WTC11 (cell line): ENCODE data around the gene LAMA5. TPM values are rescaled to one million over a fixed set of nuclear protein-coding genes. Genes with fewer than 3 reads are reported as not detected.

Source experiments
- ATAC-seq: fragments of 200-7000 bp; cut with Tn5 transposase; 2 replicates; pipeline ENCODE4 v1.10.0; 2021; ENCODE audit warnings: mild to moderate bottlenecking, moderate library complexity
- CTCF ChIA-PET: fragments of 300-600 bp; sonication (Branson Sonifier 250); formaldehyde crosslinking; loops from one replicate; lab custom pipeline; 2021; ENCODE audit warnings: antibody characterized with exemption; lab: Charles Lee
- POLR2A ChIA-PET: fragments of 350-600 bp; sonication (Branson Sonifier 250); formaldehyde crosslinking; loops from one replicate; lab custom pipeline; 2021; ENCODE audit warnings: antibody characterized with exemption; lab: Charles Lee
- DNase-seq: peaks from one replicate; pipeline ENCODE4 v3.0.0; 2021; ENCODE audit warnings: low spot score
- H3K27ac Mint-ChIP-seq: 2 replicates; pipeline ENCODE4 v1.8.0; 2021; ENCODE audit warnings: mixed read lengths
- H3K27me3 Mint-ChIP-seq: 2 replicates; pipeline ENCODE4 v1.8.0; 2021; ENCODE audit warnings: low read depth, mild to moderate bottlenecking, moderate library complexity, mixed read lengths
- H3K36me3 Mint-ChIP-seq: 2 replicates; pipeline ENCODE4 v1.8.0; 2021; ENCODE audit warnings: mixed read lengths
- H3K4me1 Mint-ChIP-seq: 2 replicates; pipeline ENCODE4 v1.8.0; 2022; ENCODE audit warnings: mixed read lengths
- H3K4me3 Mint-ChIP-seq: 2 replicates; pipeline ENCODE4 v1.8.0; 2021; ENCODE audit warnings: mild to moderate bottlenecking, moderate library complexity, mixed read lengths
- H3K9me3 Mint-ChIP-seq: 2 replicates; pipeline ENCODE4 v1.8.0; 2021; ENCODE audit warnings: mixed read lengths
- CBFB ChIP-seq: sonication (generic); formaldehyde crosslinking; IDR thresholded peaks from 2 replicates; pipeline ENCODE4 v1.8.1; 2022; ENCODE audit warnings: mild to moderate bottlenecking, low read depth, missing genetic modification reagents
- CDX4 ChIP-seq: fragments of 250-450 bp; sonication (Bioruptor Pico); IDR thresholded peaks from 2 replicates; pipeline ENCODE4 v1.9.0; 2021; ENCODE audit warnings: moderate library complexity, mild to moderate bottlenecking, inconsistent platforms, borderline replicate concordance
- ELF4 ChIP-seq: sonication (generic); formaldehyde crosslinking; IDR thresholded peaks from 2 replicates; pipeline ENCODE4 v1.8.1; 2022; ENCODE audit warnings: low read depth, mild to moderate bottlenecking, moderate library complexity, missing genetic modification reagents
- FOXP1 ChIP-seq: sonication (generic); formaldehyde crosslinking; IDR thresholded peaks from 2 replicates; pipeline ENCODE4 v1.8.0; 2022; ENCODE audit warnings: missing genetic modification reagents, mild to moderate bottlenecking, moderate library complexity, borderline replicate concordance
- HMGA2 ChIP-seq: fragments of 250-450 bp; sonication (Bioruptor Pico); IDR thresholded peaks from 2 replicates; pipeline ENCODE4 v1.4.0; 2021; ENCODE audit warnings: mild to moderate bottlenecking, moderate library complexity
- JUN ChIP-seq: sonication (generic); formaldehyde crosslinking; IDR thresholded peaks from 2 replicates; pipeline ENCODE4 v1.8.0; 2023; ENCODE audit warnings: mild to moderate bottlenecking, missing genetic modification reagents
- PREB ChIP-seq: sonication (generic); formaldehyde crosslinking; IDR thresholded peaks from 2 replicates; pipeline ENCODE4 v1.8.1; 2022; ENCODE audit warnings: mild to moderate bottlenecking, missing genetic modification reagents, moderate library complexity, borderline replicate concordance
- STAT6 ChIP-seq: sonication (generic); formaldehyde crosslinking; conservative IDR thresholded peaks from 2 replicates; pipeline ENCODE4 v1.8.1; 2023; ENCODE audit warnings: mild to moderate bottlenecking, low read depth, missing genetic modification reagents, moderate library complexity
- TCF7 ChIP-seq: sonication (generic); formaldehyde crosslinking; IDR thresholded peaks from 2 replicates; pipeline ENCODE4 v1.8.0; 2022; ENCODE audit warnings: mild to moderate bottlenecking, low read depth, missing genetic modification reagents, moderate library complexity
- ZNF138 ChIP-seq: sonication (generic); formaldehyde crosslinking; conservative IDR thresholded peaks from 2 replicates; pipeline ENCODE4 v1.8.1; 2022; ENCODE audit warnings: mild to moderate bottlenecking, moderate library complexity, missing genetic modification reagents
- ZNF416 ChIP-seq: fragments of 250-450 bp; sonication (Bioruptor Pico); IDR thresholded peaks from 2 replicates; pipeline ENCODE4 v1.9.0; 2021; ENCODE audit warnings: mild to moderate bottlenecking, inconsistent platforms
- ZNF512 ChIP-seq: sonication (generic); formaldehyde crosslinking; IDR thresholded peaks from 2 replicates; pipeline ENCODE4 v1.8.1; 2022; ENCODE audit warnings: missing genetic modification reagents, borderline replicate concordance
- ZSCAN18 ChIP-seq: fragments of 250-450 bp; sonication (Bioruptor Pico); IDR thresholded peaks from 2 replicates; pipeline ENCODE4 v2.1.2; 2022; ENCODE audit warnings: mild to moderate bottlenecking, moderate library complexity
- total RNA-seq: library from RNA; stranded (reverse); gene quantifications from 3 replicates; pipeline ENCODE4 v1.2.3, GENCODE V29; 2021

The LAMA5 gene
- total RNA-seq, 1 experiment from 2014 or later = 329 TPM

GRCh38 chr20:62332421-62332820 lies 34.7 kb downstream of the LAMA5 start (continued):
- TF ChIP-seq JUN (no peak), ELF4 (CRISPR knock-in tag) (no peak), CDX4 (CRISPR knock-in tag) (no peak), CBFB (no peak), TCF7 (no peak)
- TF ChIP-seq, all 79 proteins: peak for 0

GRCh38 chr20:62331347-62331746 lies 35.8 kb downstream of the LAMA5 start:
- no peak overlapping the region for H3K27ac Mint-ChIP-seq
- H3K4me1 Mint-ChIP-seq = no peaks in the 10 kb centered on the region
- no peak for TF ChIP-seq HMGA2 (CRISPR knock-in tag)
- no peak for TF ChIP-seq ZSCAN18 (CRISPR knock-in tag)
- TF ChIP-seq STAT6 (CRISPR knock-in tag) = no peak
- no peak for TF ChIP-seq ZNF416 (CRISPR knock-in tag)
- TF ChIP-seq ZNF138 (CRISPR knock-in tag) = no peak
- no peak for TF ChIP-seq ZNF512 (CRISPR knock-in tag)
- H3K27me3 Mint-ChIP-seq = no peaks in the 10 kb centered on the region
- H3K4me3 Mint-ChIP-seq = no peak overlapping the region
- H3K36me3 Mint-ChIP-seq = peaks cover 28% of the 10 kb centered on the region
- no peaks in the 10 kb centered on the region for H3K9me3 Mint-ChIP-seq
- ChIA-PET POLR2A (no interaction called here), CTCF (no interaction called here)
- ATAC-seq = no peak
- no peak for DNase-seq

- TF ChIP-seq FOXP1 (CRISPR knock-in tag) (peak; percentile 45; the same call in 1 of the 2 replicates), PREB (CRISPR knock-in tag) (no peak)
- CTCF ChIA-PET = interaction anchor here (0.6 kb wide), 1 partner anchor 97 kb away, joined by 6 read pairs; the partner anchor contains the start of gene RBBP8NL
- H3K27me3 Mint-ChIP-seq = no peaks in the 10 kb centered on the region
Observed at GRCh38 chr20:62330576-62331317, 36.4 kb downstream of the LAMA5 start.

More at GRCh38 chr20:62330576-62331317, 36.4 kb downstream of the LAMA5 start:
- Mint-ChIP-seq H3K4me3 (no peak overlapping the region), H3K36me3 (peaks cover 34% of the 10 kb centered on the region), H3K9me3 (0 out of 2 replicates have a peak, but pooled peaks cover 4% of the 10 kb centered on the region), H3K27ac (no peak overlapping the region), H3K4me1 (no peaks in the 10 kb centered on the region)
- POLR2A ChIA-PET = no interaction called here
- DNase-seq (no peak), ATAC-seq (no peak)
